Astrocyte (in vitro differentiated cells and primary cell): ENCODE measurements around the gene PLCG1. TPM values are rescaled to one million over a fixed set of nuclear protein-coding genes. Genes with fewer than 3 reads are reported as not detected.

Source experiments
- DNase-seq: peaks from one replicate; pipeline ENCODE4 v3.0.0-alpha.2; 2010; ENCODE audit warnings: low read depth
- FAIRE-seq: peaks from 2 replicates; lab custom pipeline; 2011; peaks lifted over from hg19 to GRCh38; lab: Jason Lieb, UNC
- H2AFZ ChIP-seq: 2 replicates; pipeline ENCODE4 v1.6.0; 2012; ENCODE audit warnings: low read depth, low read length, inconsistent platforms
- H3K27ac ChIP-seq: 2 replicates; pipeline ENCODE4 v1.5.1; 2011; ENCODE audit warnings: low read depth, low read length, inconsistent platforms
- H3K27me3 ChIP-seq: 2 replicates; pipeline ENCODE4 v1.6.0; 2011; ENCODE audit warnings: low read length, inconsistent platforms; ENCODE audit not compliant: insufficient read depth
- H3K36me3 ChIP-seq: 2 replicates; pipeline ENCODE4 v1.5.1; 2011; ENCODE audit warnings: low read length, inconsistent platforms; ENCODE audit not compliant: insufficient read depth
- H3K4me1 ChIP-seq: 2 replicates; pipeline ENCODE4 v1.5.1; 2011; ENCODE audit warnings: low read length, inconsistent platforms; ENCODE audit not compliant: insufficient read depth
- H3K4me2 ChIP-seq: 2 replicates; pipeline ENCODE4 v1.6.0; 2012; ENCODE audit warnings: low read length, inconsistent platforms
- H3K4me3 ChIP-seq: 2 replicates; pipeline ENCODE4 v1.5.1; 2011; ENCODE audit warnings: low read depth, mild to moderate bottlenecking, low read length, inconsistent platforms; ENCODE audit not compliant: insufficient read depth
- H3K79me2 ChIP-seq: 2 replicates; pipeline ENCODE4 v1.6.0; 2012; ENCODE audit warnings: mild to moderate bottlenecking, low read length, inconsistent platforms; ENCODE audit not compliant: insufficient read depth
- H3K9ac ChIP-seq: 2 replicates; pipeline ENCODE4 v1.6.0; 2012; ENCODE audit warnings: mild to moderate bottlenecking, low read length, inconsistent platforms
- H3K9me3 ChIP-seq: 2 replicates; pipeline ENCODE4 v1.5.1; 2012; ENCODE audit warnings: low read depth, mild to moderate bottlenecking, low read length, inconsistent platforms; ENCODE audit not compliant: insufficient read depth
- H4K20me1 ChIP-seq: 2 replicates; pipeline ENCODE4 v1.6.0; 2012; ENCODE audit warnings: low read length, inconsistent platforms; ENCODE audit not compliant: insufficient read depth
- H3K27ac Mint-ChIP-seq: one replicate; pipeline ENCODE4 v1.8.0; 2021; ENCODE audit warnings: mild to moderate bottlenecking, mixed read lengths; ENCODE audit not compliant: unreplicated experiment
- H3K27me3 Mint-ChIP-seq: one replicate; pipeline ENCODE4 v1.8.0; 2021; ENCODE audit warnings: low read depth, mixed read lengths; ENCODE audit not compliant: unreplicated experiment
- H3K36me3 Mint-ChIP-seq: one replicate; pipeline ENCODE4 v1.8.0; 2021; ENCODE audit warnings: low read depth, mixed read lengths; ENCODE audit not compliant: unreplicated experiment
- H3K4me1 Mint-ChIP-seq: one replicate; pipeline ENCODE4 v1.8.0; 2021; ENCODE audit warnings: low read depth, mixed read lengths; ENCODE audit not compliant: unreplicated experiment
- H3K4me3 Mint-ChIP-seq: one replicate; pipeline ENCODE4 v1.8.0; 2021; ENCODE audit warnings: mild to moderate bottlenecking, moderate library complexity, mixed read lengths; ENCODE audit not compliant: unreplicated experiment
- H3K9me3 Mint-ChIP-seq: one replicate; pipeline ENCODE4 v1.8.0; 2021; ENCODE audit warnings: mild to moderate bottlenecking, mixed read lengths; ENCODE audit not compliant: unreplicated experiment
- CTCF ChIP-seq: IDR thresholded peaks from 2 replicates; pipeline ENCODE4 v1.5.1; 2011; ENCODE audit warnings: low read depth, mild to moderate bottlenecking, inconsistent platforms, low read length, moderate library complexity; ENCODE audit not compliant: insufficient read depth
- EZH2 ChIP-seq: IDR thresholded peaks from 2 replicates; pipeline ENCODE4 v1.6.1; 2012; ENCODE audit warnings: mild to moderate bottlenecking, low read length, inconsistent platforms; ENCODE audit not compliant: insufficient read depth
- total RNA-seq: library from RNA; stranded (reverse); gene quantifications from 2 replicates; pipeline ENCODE4 v1.2.1, GENCODE V29; 2021

Gene PLCG1
- total RNA-seq, 1 donor from 2014 or later = 129 TPM

GRCh38 chr20:41213150-41213820 is 75.9 kb downstream of the PLCG1 start:
- Mint-ChIP-seq H3K4me1 (peaks cover 9% of the 10 kb centered on the region), H3K4me3 (no peak overlapping the region), H3K36me3 (no peaks in the 10 kb centered on the region), H3K27ac (no peak overlapping the region), H3K27me3 (no peaks in the 10 kb centered on the region), H3K9me3 (no peaks in the 10 kb centered on the region)
- Histone ChIP-seq H4K20me1 (peaks cover 17% of the 10 kb centered on the region), H3K79me2 (peaks cover 12% of the 10 kb centered on the region), H3K27ac (no peak overlapping the region), H3K36me3 (peaks cover 2% of the 10 kb centered on the region), H3K4me1 (peaks cover 9% of the 10 kb centered on the region), H2AFZ (no peak overlapping the region), H3K4me2 (peak overlapping the region; percentile 46), H3K27me3 (no peaks in the 10 kb centered on the region), H3K4me3 (no peak overlapping the region), H3K9ac (no peak overlapping the region), H3K9me3 (no peaks in the 10 kb centered on the region)
- DNase-seq (peak; percentile 45), FAIRE-seq (no peak)
- TF ChIP-seq CTCF = no peak
- no peak for TF ChIP-seq EZH2

DNA sequence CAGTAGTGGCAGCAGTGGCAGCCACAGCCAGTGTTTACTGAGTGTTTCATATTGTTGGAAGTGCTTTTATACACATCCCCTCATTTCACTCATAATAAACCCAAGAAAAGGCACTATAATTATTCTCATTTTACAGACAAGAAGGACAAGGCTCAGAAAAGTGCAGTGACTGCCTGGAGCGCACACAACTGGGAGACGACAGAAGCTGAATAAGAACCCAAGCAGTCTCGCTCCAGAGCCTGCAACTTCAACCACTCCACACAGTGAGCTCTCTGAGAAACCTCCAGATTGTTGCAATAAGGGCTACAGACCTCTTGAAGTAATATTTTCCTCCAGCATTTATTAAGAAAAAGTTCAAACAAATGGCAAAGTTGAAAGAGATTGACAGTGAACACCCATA is 76.9 kb downstream of the PLCG1 start:
- Histone ChIP-seq H4K20me1 (peaks cover 18% of the 10 kb centered on the region), H3K4me2 (no peak overlapping the region), H3K9ac (no peak overlapping the region), H2AFZ (no peak overlapping the region), H3K27ac (no peak overlapping the region), H3K27me3 (no peaks in the 10 kb centered on the region), H3K4me1 (peaks cover 9% of the 10 kb centered on the region), H3K4me3 (no peak overlapping the region), H3K9me3 (no peaks in the 10 kb centered on the region), H3K79me2 (peaks cover 12% of the 10 kb centered on the region), H3K36me3 (peaks cover 2% of the 10 kb centered on the region)
- Mint-ChIP-seq H3K27me3 (no peaks in the 10 kb centered on the region), H3K9me3 (no peaks in the 10 kb centered on the region), H3K27ac (no peak overlapping the region), H3K36me3 (no peaks in the 10 kb centered on the region), H3K4me1 (peaks cover 9% of the 10 kb centered on the region), H3K4me3 (no peak overlapping the region)
- DNase-seq (no peak), FAIRE-seq (no peak)
- TF ChIP-seq CTCF (no peak), EZH2 (no peak)

DNA sequence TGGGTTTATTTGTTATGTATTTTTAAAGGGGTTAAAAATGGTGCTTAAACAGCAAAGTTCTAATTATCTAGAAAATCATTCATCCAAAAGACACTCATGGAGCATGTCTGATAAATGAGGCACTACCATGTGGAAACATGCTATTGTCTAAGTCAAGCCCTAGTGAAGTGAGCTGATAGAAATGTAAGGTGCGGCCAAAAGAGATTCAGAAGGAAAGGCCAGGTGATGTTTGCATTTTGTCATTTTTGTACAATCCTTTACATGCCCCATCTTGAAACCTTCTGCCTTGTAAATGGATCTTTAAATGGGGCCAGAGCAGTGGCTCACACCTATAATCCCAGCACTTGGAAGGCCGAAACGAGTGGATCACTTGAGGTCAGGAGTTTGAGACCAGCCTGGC is 77.3 kb downstream of the PLCG1 start:
- peaks cover 2% of the 10 kb centered on the region for H3K36me3 ChIP-seq
- no peak overlapping the region for H2AFZ ChIP-seq
- no peaks in the 10 kb centered on the region for H3K9me3 ChIP-seq
- H3K27me3 ChIP-seq = no peaks in the 10 kb centered on the region
- no peak for FAIRE-seq
- no peak for DNase-seq
- Mint-ChIP-seq H3K9me3 (no peaks in the 10 kb centered on the region), H3K36me3 (no peaks in the 10 kb centered on the region), H3K4me1 (peaks cover 9% of the 10 kb centered on the region), H3K27me3 (no peaks in the 10 kb centered on the region), H3K27ac (no peak overlapping the region), H3K4me3 (no peak overlapping the region)
- no peak overlapping the region for H3K9ac ChIP-seq
- H3K4me3 ChIP-seq = no peak overlapping the region
- peaks cover 9% of the 10 kb centered on the region for H3K4me1 ChIP-seq
- H4K20me1 ChIP-seq = peaks cover 23% of the 10 kb centered on the region
- H3K4me2 ChIP-seq = no peak overlapping the region
- TF ChIP-seq EZH2 (no peak), CTCF (no peak)
- no peak overlapping the region for H3K27ac ChIP-seq
- H3K79me2 ChIP-seq = peaks cover 12% of the 10 kb centered on the region
